HG03457 (cell line): ENCODE measurements around the gene SLC48A1.

Source experiments
- ATAC-seq: cut with Tn5 transposase; IDR thresholded peaks from one replicate; pipeline ENCODE4 v1.9.1; 2021; ENCODE audit warnings: moderate number of reproducible peaks; ENCODE audit not compliant: unreplicated experiment

SLC48A1 gene

GRCh38 chr12:47744005-47744651, 28.9 kb upstream of the SLC48A1 start:
- ATAC-seq, result no peak

- no peak for ATAC-seq
Measured at GRCh38 chr12:47744778-47745436, 28.1 kb upstream of the SLC48A1 start.

GRCh38 chr12:47745485-47746041, 27.5 kb upstream of the SLC48A1 start:
- no peak for ATAC-seq

GRCh38 chr12:47746073-47746472, 27.0 kb upstream of the SLC48A1 start:
- ATAC-seq, result no peak

- no peak for ATAC-seq
Measured at GRCh38 chr12:47746523-47746922, 26.5 kb upstream of the SLC48A1 start.

GRCh38 chr12:47747126-47747525, 25.9 kb upstream of the SLC48A1 start:
- ATAC-seq, result no peak

- no peak for ATAC-seq
Measured at GRCh38 chr12:47747596-47748506, 25.2 kb upstream of the SLC48A1 start.

GRCh38 chr12:47748507-47748828, 24.6 kb upstream of the SLC48A1 start:
- no peak for ATAC-seq

- ATAC-seq, result no peak
Measured at GRCh38 chr12:47748899-47749298, 24.1 kb upstream of the SLC48A1 start.

- ATAC-seq, result no peak
Measured at GRCh38 chr12:47750229-47750798, 22.7 kb upstream of the SLC48A1 start.

- ATAC-seq, result no peak
Measured at GRCh38 chr12:47750916-47751470, 22.0 kb upstream of the SLC48A1 start.

- ATAC-seq, result no peak
Measured at GRCh38 chr12:47751561-47751960, 21.5 kb upstream of the SLC48A1 start.

- ATAC-seq, result no peak
Measured at GRCh38 chr12:47752121-47752520, 20.9 kb upstream of the SLC48A1 start.

GRCh38 chr12:47752552-47752951, 20.5 kb upstream of the SLC48A1 start:
- ATAC-seq, result no peak

- ATAC-seq, result no peak
Measured at GRCh38 chr12:47753021-47754001, 19.7 kb upstream of the SLC48A1 start.

GRCh38 chr12:47754126-47754525, 18.9 kb upstream of the SLC48A1 start:
- no peak for ATAC-seq

- ATAC-seq, result peak; percentile 22
Measured at GRCh38 chr12:47754881-47755280, 18.2 kb upstream of the SLC48A1 start.

- ATAC-seq, result peak; percentile 77
Measured at GRCh38 chr12:47755655-47756562, 17.1 kb upstream of the SLC48A1 start.

- no peak for ATAC-seq
Measured at GRCh38 chr12:47757364-47757839, 15.6 kb upstream of the SLC48A1 start.
